Calu3 (cell line): ENCODE measurements around the gene DLEC1. TPM values are rescaled to one million over a fixed set of nuclear protein-coding genes. Genes with fewer than 3 reads are reported as not detected.

Experiments used
- BruUV-seq: library from RNA; stranded (reverse); fragments of 400-500 nt; replicated peaks from 2 replicates; lab custom pipeline; 2021; lab: Mats Ljungman, UMichigan
- CTCF ChIA-PET: fragments of 300-600 bp; sonication (Branson Sonifier 250); formaldehyde crosslinking; loops from one replicate; lab custom pipeline; 2022; ENCODE audit warnings: antibody characterized with exemption; lab: Charles Lee
- DNase-seq: peaks from one replicate; pipeline ENCODE4 v3.0.0; 2022
- H3K27ac Mint-ChIP-seq: one replicate; pipeline ENCODE4 v1.8.0; 2022; ENCODE audit warnings: mixed read lengths; ENCODE audit not compliant: unreplicated experiment
- H3K27me3 Mint-ChIP-seq: one replicate; pipeline ENCODE4 v1.8.0; 2022; ENCODE audit warnings: mixed read lengths; ENCODE audit not compliant: unreplicated experiment
- H3K36me3 Mint-ChIP-seq: one replicate; pipeline ENCODE4 v1.8.0; 2022; ENCODE audit warnings: mild to moderate bottlenecking, moderate library complexity, mixed read lengths; ENCODE audit not compliant: insufficient read depth, unreplicated experiment
- H3K4me1 Mint-ChIP-seq: one replicate; pipeline ENCODE4 v1.8.0; 2022; ENCODE audit warnings: mild to moderate bottlenecking, low read depth, mixed read lengths; ENCODE audit not compliant: unreplicated experiment
- H3K4me3 Mint-ChIP-seq: one replicate; pipeline ENCODE4 v1.8.0; 2022; ENCODE audit warnings: mild to moderate bottlenecking, low read depth, moderate library complexity, mixed read lengths; ENCODE audit not compliant: unreplicated experiment
- H3K9me3 Mint-ChIP-seq: one replicate; pipeline ENCODE4 v1.8.0; 2022; ENCODE audit warnings: low read depth, mixed read lengths; ENCODE audit not compliant: unreplicated experiment
- CTCF ChIP-seq: fragments of 200-600 bp; IDR thresholded peaks from one replicate; pipeline ENCODE4 v1.8.0; 2022; ENCODE audit warnings: antibody characterized with exemption; ENCODE audit not compliant: unreplicated experiment
- intact Hi-C: fragments of 100-400 bp; cut with micrococcal nuclease; formaldehyde crosslinking; loops from one replicate; pipeline ENCODE4 v1.10.0; 2022; ENCODE audit not compliant: unreplicated experiment
- total RNA-seq: library from RNA; stranded (reverse); gene quantifications from 2 replicates; pipeline ENCODE4 v1.2.3, GENCODE V29; 2022

DLEC1 gene
- total RNA-seq, 1 experiment from 2014 or later = 0.28 TPM

GRCh38 chr3:38021196-38021595 is 17.8 kb upstream of the DLEC1 start:
- H3K4me1 Mint-ChIP-seq = peaks cover 29% of the 10 kb centered on the region
- no TSS peak for BruUV-seq
- intact Hi-C loops = no loop called here
- peaks cover 23% of the 10 kb centered on the region for H3K36me3 Mint-ChIP-seq
- TF ChIP-seq CTCF = no peak
- no peak overlapping the region for H3K4me3 Mint-ChIP-seq
- CTCF ChIA-PET = no interaction called here
- H3K27me3 Mint-ChIP-seq = no peaks in the 10 kb centered on the region
- H3K27ac Mint-ChIP-seq = no peak overlapping the region
- H3K9me3 Mint-ChIP-seq = no peaks in the 10 kb centered on the region
- DNase-seq = no peak

- no peaks in the 10 kb centered on the region for H3K9me3 Mint-ChIP-seq
- H3K4me3 Mint-ChIP-seq = no peak overlapping the region
- H3K27ac Mint-ChIP-seq = no peak overlapping the region
- no peak for DNase-seq
- no TSS peak for BruUV-seq
- H3K36me3 Mint-ChIP-seq = peaks cover 23% of the 10 kb centered on the region
- H3K4me1 Mint-ChIP-seq = peaks cover 30% of the 10 kb centered on the region
- CTCF ChIA-PET = no interaction called here
- TF ChIP-seq CTCF = no peak
- intact Hi-C loops = no loop called here
- H3K27me3 Mint-ChIP-seq = no peaks in the 10 kb centered on the region
These were observed 16.7 kb upstream of the DLEC1 start for GRCh38 chr3:38022301-38022700.

DNA sequence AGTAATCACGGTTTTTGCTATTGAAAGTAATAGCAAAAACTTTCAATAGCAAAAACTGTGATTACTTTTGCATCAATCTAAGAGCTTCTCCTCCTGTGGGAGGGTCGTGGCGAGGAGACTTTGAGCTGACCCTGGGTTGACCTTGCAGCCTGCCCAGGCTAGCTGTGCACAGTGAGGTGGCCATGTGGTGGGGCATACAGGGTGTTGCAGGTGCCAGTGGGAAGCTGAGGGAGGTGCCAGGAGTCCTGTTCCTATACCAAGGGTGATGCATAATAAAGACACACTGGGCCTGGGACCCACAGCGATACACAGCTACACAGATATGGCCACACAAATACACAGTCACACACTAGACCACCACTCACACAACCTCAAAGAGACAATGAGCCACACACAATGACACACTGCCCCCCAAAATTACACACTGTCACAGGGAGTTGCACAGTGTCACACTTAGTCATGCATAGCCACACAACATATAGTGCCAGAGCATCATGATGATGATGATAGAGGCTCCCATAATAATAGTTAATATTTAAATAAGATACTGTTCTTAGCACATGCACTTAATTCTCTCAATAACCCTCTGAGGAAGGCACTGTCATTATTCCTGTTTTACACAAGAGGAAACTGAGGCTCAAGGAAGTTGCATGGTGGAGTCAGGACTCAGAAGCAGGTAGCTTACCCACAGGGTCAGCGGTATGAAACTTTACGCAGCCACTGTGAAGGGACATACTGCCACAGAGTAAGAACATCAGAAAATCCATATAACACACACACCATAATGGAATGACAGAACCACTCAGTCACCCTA is 15.9 kb upstream of the DLEC1 start:
- CTCF ChIA-PET = no interaction called here
- DNase-seq = no peak
- Mint-ChIP-seq H3K36me3 (peaks cover 23% of the 10 kb centered on the region), H3K27ac (no peak overlapping the region), H3K27me3 (no peaks in the 10 kb centered on the region), H3K9me3 (no peaks in the 10 kb centered on the region), H3K4me3 (peak overlapping the region; percentile 93), H3K4me1 (peaks cover 30% of the 10 kb centered on the region)
- TF ChIP-seq CTCF = no peak
- intact Hi-C loops = no loop called here
- BruUV-seq = no TSS peak

GRCh38 chr3:38026856-38027255 is 12.2 kb upstream of the DLEC1 start:
- no TSS peak for BruUV-seq
- peaks cover 36% of the 10 kb centered on the region for H3K36me3 Mint-ChIP-seq
- peaks cover 33% of the 10 kb centered on the region for H3K4me1 Mint-ChIP-seq
- no peak for TF ChIP-seq CTCF
- H3K4me3 Mint-ChIP-seq = no peak overlapping the region
- no peak for DNase-seq
- intact Hi-C loops = no loop called here
- no peak overlapping the region for H3K27ac Mint-ChIP-seq
- H3K27me3 Mint-ChIP-seq = no peaks in the 10 kb centered on the region
- CTCF ChIA-PET = no interaction called here
- H3K9me3 Mint-ChIP-seq = no peaks in the 10 kb centered on the region
